HepG2 (cell line): ENCODE data around the gene SALL4. TPM values are rescaled to one million over a fixed set of nuclear protein-coding genes. Genes with fewer than 3 reads are reported as not detected.
A peak's percentile ranks its signal among the peaks of the same experiment; 100 is the strongest.

Experiments
- ATAC-seq: fragments of 200-7000 bp; cut with Tn5 transposase; 3 replicates; pipeline ENCODE4 v1.9.1; 2020; ENCODE audit warnings: mild to moderate bottlenecking, moderate library complexity
- BruUV-seq: library from RNA; stranded (reverse); fragments of 400-500 nt; replicated peaks from 2 replicates; lab custom pipeline; 2021; lab: Mats Ljungman, UMichigan
- CTCF ChIA-PET: fragments of 300-600 bp; formaldehyde crosslinking; extraction: SDS; loops from one replicate; lab custom pipeline; 2021; ENCODE audit warnings: low total read pairs, inconsistent platforms, low intra/inter-chr PET ratio; lab: Yijun Ruan, JAX
- POLR2A ChIA-PET: fragments of 350-600 bp; sonication (Branson Sonifier 250); formaldehyde crosslinking; loops from one replicate; lab custom pipeline; 2020; ENCODE audit warnings: antibody characterized with exemption, inconsistent platforms; lab: Yijun Ruan, JAX
- DNase-seq: peaks from one replicate; pipeline ENCODE4 v3.0.0-alpha.2; 2015; ENCODE audit warnings: low spot score
- FAIRE-seq: peaks from 3 replicates; lab custom pipeline; 2011; peaks lifted over from hg19 to GRCh38; lab: Jason Lieb, UNC
- H2AFZ ChIP-seq: one replicate; pipeline ENCODE4 v1.6.1; 2011; ENCODE audit warnings: low read length, inconsistent platforms
- H3K27ac ChIP-seq: fragments of 300-600 bp; 3 replicates; pipeline ENCODE4 v1.8.0; 2011; ENCODE audit warnings: mixed run types, mild to moderate bottlenecking, mixed read lengths, low read length, inconsistent platforms; ENCODE audit not compliant: insufficient read depth; ENCODE audit errors: extremely low read length
- H3K27me3 ChIP-seq, 2 experiments: fragments of 200-600 bp in 1 of 2; 2 replicates in 1 of 2; 3 replicates in 1 of 2; pipeline versions ENCODE4 v1.6.0 to v1.8.0; 2011; ENCODE audit warnings: low read length in 2 of 2, mild to moderate bottlenecking in 2 of 2, moderate library complexity in 2 of 2, inconsistent platforms in 1 of 2; ENCODE audit not compliant: insufficient read depth in 2 of 2, control insufficient read depth in 1 of 2
- H3K36me3 ChIP-seq, 2 experiments: fragments of 200-600 bp in 1 of 2; replicated peaks in 1 of 2; 2 replicates in 1 of 2; 3 replicates in 1 of 2; pipeline versions ENCODE4 v1.5.1 to v1.8.0; 2011; ENCODE audit warnings: low read length in 2 of 2, inconsistent platforms in 1 of 2; ENCODE audit not compliant: insufficient read depth in 2 of 2, control insufficient read depth in 1 of 2
- H3K4me1 ChIP-seq: 2 replicates; pipeline ENCODE4 v1.5.1; 2012; ENCODE audit warnings: low read length, inconsistent platforms; ENCODE audit not compliant: insufficient read depth
- H3K4me2 ChIP-seq: 2 replicates; pipeline ENCODE4 v1.6.0; 2011; ENCODE audit warnings: low read depth, low read length, inconsistent platforms
- H3K4me3 ChIP-seq, 3 experiments: fragments of 200-600 bp in 1 of 3; sonication (generic), shearing (Covaris generic) in 1 of 3; replicated peaks in 1 of 3; 2 replicates each; pipeline ENCODE4 v1.5.1; 2011 to 2016; ENCODE audit warnings: low read length in 3 of 3, inconsistent platforms in 2 of 3, low read depth in 2 of 3, mild to moderate bottlenecking in 2 of 3, control low read depth in 1 of 3, mixed read lengths in 1 of 3; ENCODE audit not compliant: insufficient read depth in 1 of 3
- H3K79me2 ChIP-seq: one replicate; pipeline ENCODE4 v1.6.1; 2011; ENCODE audit warnings: low read length, inconsistent platforms; ENCODE audit not compliant: insufficient read depth
- H3K9ac ChIP-seq: 2 replicates; pipeline ENCODE4 v1.6.0; 2011; ENCODE audit warnings: mild to moderate bottlenecking, low read depth, low read length, inconsistent platforms; ENCODE audit not compliant: insufficient read depth
- H3K9me3 ChIP-seq: 2 replicates; pipeline ENCODE4 v1.5.1; 2012; ENCODE audit warnings: mild to moderate bottlenecking, low read length
- H4K20me1 ChIP-seq: 2 replicates; pipeline ENCODE4 v1.6.0; 2011; ENCODE audit warnings: inconsistent platforms, mild to moderate bottlenecking, low read length, moderate library complexity; ENCODE audit not compliant: insufficient read depth
- JUN ChIP-seq: sonication (generic); formaldehyde crosslinking; IDR thresholded peaks from 2 replicates; pipeline ENCODE4 v1.4.0; 2020; ENCODE audit warnings: mild to moderate bottlenecking, missing genetic modification reagents
- MLLT10 ChIP-seq: sonication (generic); formaldehyde crosslinking; IDR thresholded peaks from 2 replicates; pipeline ENCODE4 v1.4.0; 2020; ENCODE audit warnings: missing genetic modification reagents
- STAG1 ChIP-seq: sonication (generic); formaldehyde crosslinking; IDR thresholded peaks from 2 replicates; pipeline ENCODE4 v1.4.0; 2020; ENCODE audit warnings: missing genetic modification reagents
- ZMYM4 ChIP-seq: sonication (generic); formaldehyde crosslinking; IDR thresholded peaks from 2 replicates; pipeline ENCODE4 v1.8.1; 2023; ENCODE audit warnings: mild to moderate bottlenecking, missing genetic modification reagents
- ZNF280B ChIP-seq: sonication (generic); formaldehyde crosslinking; IDR thresholded peaks from 2 replicates; pipeline ENCODE4 v1.5.0; 2020; ENCODE audit warnings: missing genetic modification reagents, mild to moderate bottlenecking, borderline replicate concordance
- ZNF382 ChIP-seq: sonication (generic); formaldehyde crosslinking; IDR thresholded peaks from 2 replicates; pipeline ENCODE4 v1.5.0; 2020; ENCODE audit warnings: missing genetic modification reagents, mild to moderate bottlenecking, borderline replicate concordance
- ZNF576 ChIP-seq: sonication (generic); formaldehyde crosslinking; IDR thresholded peaks from 2 replicates; pipeline ENCODE4 v1.4.0; 2020; ENCODE audit warnings: mild to moderate bottlenecking, missing genetic modification reagents
- ZNF629 ChIP-seq: sonication (generic); formaldehyde crosslinking; conservative IDR thresholded peaks from 2 replicates; pipeline ENCODE4 v1.5.0; 2020; ENCODE audit warnings: missing genetic modification reagents
- ZNF883 ChIP-seq: sonication (generic); formaldehyde crosslinking; IDR thresholded peaks from 2 replicates; pipeline ENCODE4 v1.5.1; 2020; ENCODE audit warnings: mild to moderate bottlenecking, missing genetic modification reagents; ENCODE audit errors: not compliant biosample characterization
- WGBS: methylation state at CpG from one replicate; pipeline ENCODE4 v1.1.6; 2017; ENCODE audit warnings: low lambda C conversion rate; 5-methylcytosine and 5-hydroxymethylcytosine counted together
- in situ Hi-C: cut with HindIII; loops from 2 replicates; pipeline ENCODE4 v1.10.0; 2017; ENCODE audit warnings: low pct_unique_long_range_greater_than_20kb; ENCODE audit not compliant: extremely low pct_ligation_motif_present
- intact Hi-C: fragments of 100-400 bp; cut with micrococcal nuclease; formaldehyde crosslinking; loops from one replicate; pipeline ENCODE4 v1.10.0; 2022; ENCODE audit not compliant: unreplicated experiment
- polyA plus RNA-seq, 8 experiments: library from polyadenylated mRNA; depleted of rRNA in 3 of 8; stranded (reverse) in 7 of 8; unstranded in 1 of 8; fragments of >200 nt; fragmentation: Illumina TruSeq in 4 of 8; extraction: Trizol in 4 of 8; gene quantifications; 2 replicates each; pipeline versions ENCODE4 v1.2.1 to v1.2.3, GENCODE V29; 2011 to 2016; ENCODE audit warnings: low read depth in 4 of 8, missing spikeins in 1 of 8, mixed read lengths in 1 of 8; ENCODE audit not compliant: insufficient read depth in 1 of 8
- total RNA-seq, 5 experiments: library from RNA; depleted of rRNA; stranded (reverse); fragments of >200 nt; fragmentation: Illumina TruSeq; extraction: Trizol; gene quantifications; 2 replicates each; pipeline ENCODE4 v1.2.3, GENCODE V29; 2016; ENCODE audit warnings: low read depth in 1 of 5

SALL4 gene
- total and polyA plus RNA-seq, 2 of the 13 experiments (the other 11 are each of a cell fraction or from before 2014, with no cell fraction given) = 0.33 to 1.8 TPM

GRCh38 chr20:51837876-51838420 lies 35.6 kb upstream of the SALL4 start (continued):
- TF ChIP-seq ZNF382 (CRISPR knock-in tag) (no peak), ZMYM4 (CRISPR knock-in tag) (no peak), ZNF280B (no peak), ZNF629 (CRISPR knock-in tag) (no peak), MLLT10 (CRISPR knock-in tag) (no peak), ZNF883 (CRISPR knock-in tag) (no peak), STAG1 (CRISPR knock-in tag) (no peak)

- no peak overlapping the region for H3K9ac ChIP-seq
- no peaks in the 10 kb centered on the region for H3K9me3 ChIP-seq
- ATAC-seq (peak; percentile 36; the same call in 1 of the 3 replicates), FAIRE-seq (no peak), DNase-seq (no peak)
- H3K79me2 ChIP-seq = no peaks in the 10 kb centered on the region
- intact Hi-C loops = no loop called here
- 56% methylated on average over 6 of the region's 6 CpGs for WGBS
- no peak overlapping the region for H2AFZ ChIP-seq
- H3K4me1 ChIP-seq = no peaks in the 10 kb centered on the region
- H3K4me2 ChIP-seq = no peak overlapping the region
- ChIA-PET POLR2A (no interaction called here), CTCF (no interaction called here)
- H4K20me1 ChIP-seq = no peaks in the 10 kb centered on the region
- TF ChIP-seq ZNF576 (CRISPR knock-in tag) (no peak), JUN (no peak)
- no peaks in the 10 kb centered on the region for H3K36me3 ChIP-seq
- in situ Hi-C loops = no loop called here
- H3K27ac ChIP-seq = no peak overlapping the region
- BruUV-seq = no TSS peak
- no peaks in the 10 kb centered on the region; a peak in 1 of 5 replicates for H3K27me3 ChIP-seq
- no peak overlapping the region for H3K4me3 ChIP-seq
Observed at GRCh38 chr20:51837436-51837835, 35.1 kb upstream of the SALL4 start.
